Esophagus squamous epithelium (tissue), 4 donors: ENCODE data around the gene ASIC1.

ENCODE experiments used
- POLR2A ChIP-seq, 4 donors: fragments of 450-650 bp; IDR thresholded peaks; one replicate each; pipeline ENCODE4 v1.6.1; 2017; ENCODE audit warnings: antibody characterized with exemption in 4 of 4, mild to moderate bottlenecking in 4 of 4, moderate library complexity in 3 of 4
- TF ChIP-seq, protein P1 (sequence below), 6 experiments: fragments of 450-650 bp in 4 of 6; fragments of 200-600 bp in 2 of 6; sonication (generic) in 2 of 6; IDR thresholded peaks; one replicate each; pipeline ENCODE4 v1.5.1; 2016 to 2019; ENCODE audit warnings: antibody characterized with exemption in 6 of 6, mild to moderate bottlenecking in 4 of 6, moderate library complexity in 4 of 6

DNA sequence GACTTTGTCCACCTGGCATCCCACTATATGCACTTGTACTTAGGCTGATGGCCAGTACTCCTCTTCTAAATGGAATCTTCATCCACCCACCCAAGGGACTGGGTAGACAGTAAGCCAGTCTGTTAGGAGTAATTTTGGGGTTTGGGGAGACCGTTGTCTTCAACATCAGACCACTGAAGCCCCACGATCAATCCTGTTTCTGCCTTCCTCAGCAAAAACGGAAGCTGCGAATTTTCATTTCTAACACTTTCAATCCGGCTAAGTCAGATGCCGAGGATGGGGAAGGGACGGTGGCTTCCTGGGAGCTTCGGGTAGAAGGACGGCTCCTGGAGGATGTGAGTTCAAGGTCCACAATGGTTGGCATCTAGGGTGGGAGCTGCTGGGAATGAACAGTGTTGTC, 29.8 kb downstream of the ASIC1 start:
- TF ChIP-seq, protein P1, sequence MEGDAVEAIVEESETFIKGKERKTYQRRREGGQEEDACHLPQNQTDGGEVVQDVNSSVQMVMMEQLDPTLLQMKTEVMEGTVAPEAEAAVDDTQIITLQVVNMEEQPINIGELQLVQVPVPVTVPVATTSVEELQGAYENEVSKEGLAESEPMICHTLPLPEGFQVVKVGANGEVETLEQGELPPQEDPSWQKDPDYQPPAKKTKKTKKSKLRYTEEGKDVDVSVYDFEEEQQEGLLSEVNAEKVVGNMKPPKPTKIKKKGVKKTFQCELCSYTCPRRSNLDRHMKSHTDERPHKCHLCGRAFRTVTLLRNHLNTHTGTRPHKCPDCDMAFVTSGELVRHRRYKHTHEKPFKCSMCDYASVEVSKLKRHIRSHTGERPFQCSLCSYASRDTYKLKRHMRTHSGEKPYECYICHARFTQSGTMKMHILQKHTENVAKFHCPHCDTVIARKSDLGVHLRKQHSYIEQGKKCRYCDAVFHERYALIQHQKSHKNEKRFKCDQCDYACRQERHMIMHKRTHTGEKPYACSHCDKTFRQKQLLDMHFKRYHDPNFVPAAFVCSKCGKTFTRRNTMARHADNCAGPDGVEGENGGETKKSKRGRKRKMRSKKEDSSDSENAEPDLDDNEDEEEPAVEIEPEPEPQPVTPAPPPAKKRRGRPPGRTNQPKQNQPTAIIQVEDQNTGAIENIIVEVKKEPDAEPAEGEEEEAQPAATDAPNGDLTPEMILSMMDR (IDR thresholded peaks at IDR 0.05): no peak
- no peak for TF ChIP-seq POLR2A (IDR thresholded peaks at IDR 0.05)
